T-helper 1 cell treated with Interleukin-12 subunit alpha and Interleukin-12 subunit beta and Interleukin-4 antibody, amounts not matched to agents 30 ng/mL and 1 ng/mL, for 36 hours (primary cell): ENCODE results near the gene GLUL. TPM values are rescaled to one million over a fixed set of nuclear protein-coding genes. Genes with fewer than 3 reads are reported as not detected.
"Not testable (repeated sequence)": the region's sequence is repeated elsewhere in the genome, so short reads cannot be mapped to it uniquely, and the experiment has no call there.

ENCODE experiments used
- intact Hi-C: fragments of 100-400 bp; cut with micrococcal nuclease; formaldehyde crosslinking; loops from one replicate; pipeline ENCODE4 v1.15.1; 2024
- total RNA-seq: library from RNA; stranded (reverse); gene quantifications from 2 replicates; pipeline ENCODE4 v1.2.3, GENCODE V29; 2022

Gene GLUL
- total RNA-seq, 1 donor from 2014 or later = 218 TPM

GRCh38 chr1:182370532-182370931 lies 21.1 kb downstream of the GLUL start:
- intact Hi-C loops = no loop called here

GRCh38 chr1:182368903-182369302 lies 22.7 kb downstream of the GLUL start:
- intact Hi-C loops = no loop called here

GRCh38 chr1:182368358-182368757 lies 23.2 kb downstream of the GLUL start:
- intact Hi-C loops = no loop called here

- intact Hi-C loops = no loop called here
Observed at GRCh38 chr1:182367926-182368325, 23.7 kb downstream of the GLUL start.

- intact Hi-C loops = no loop called here
Observed at GRCh38 chr1:182366596-182366995, 25.0 kb downstream of the GLUL start.

- intact Hi-C loops = no loop called here
Observed at GRCh38 chr1:182359645-182360044, 31.9 kb downstream of the GLUL start.

- intact Hi-C loops = no loop called here
Observed at GRCh38 chr1:182357913-182358312, 33.7 kb downstream of the GLUL start.

- intact Hi-C loops = no loop called here
Observed at GRCh38 chr1:182357171-182357570, 34.4 kb downstream of the GLUL start.

GRCh38 chr1:182355723-182356098 lies 35.9 kb downstream of the GLUL start:
- intact Hi-C loops = no loop called here

- intact Hi-C loops = no loop called here
Observed at GRCh38 chr1:182351790-182352364, 39.7 kb downstream of the GLUL start.

GRCh38 chr1:182350839-182351238 lies 40.8 kb downstream of the GLUL start:
- intact Hi-C loops = no loop called here

- intact Hi-C loops = no loop called here
Observed at GRCh38 chr1:182348961-182349747, 42.4 kb downstream of the GLUL start.

- intact Hi-C loops = no loop called here
Observed at GRCh38 chr1:182347019-182347418, 44.6 kb downstream of the GLUL start.

- intact Hi-C loops = no loop called here
Observed at GRCh38 chr1:182340233-182341058, 51.1 kb downstream of the GLUL start.

- intact Hi-C loops = no loop called here
Observed at GRCh38 chr1:182339684-182340083, 51.9 kb downstream of the GLUL start.

- intact Hi-C loops = no loop called here
Observed at GRCh38 chr1:182338806-182339370, 52.7 kb downstream of the GLUL start.

- intact Hi-C loops = no loop called here
Observed at GRCh38 chr1:182337736-182338571, 53.6 kb downstream of the GLUL start.

GRCh38 chr1:182335771-182336566 lies 55.6 kb downstream of the GLUL start:
- intact Hi-C loops = no loop called here

GRCh38 chr1:182333071-182333571 lies 58.5 kb downstream of the GLUL start:
- intact Hi-C loops = not testable (repeated sequence)
